Measurements from ENCODE around the gene CEP44. TPM values are rescaled to one million over a fixed set of nuclear protein-coding genes. Genes with fewer than 3 reads are reported as not detected.

The CEP44 gene
- total and polyA plus RNA-seq, 12 donors = 3.9 to 16.1 (median 12.4) TPM

GRCh38 chr4:174314770-174315169 is 31.1 kb downstream of the CEP44 start:
- H3K27me3 ChIP-seq = no peaks in the 10 kb centered on the region
- H3K36me3 ChIP-seq = peaks cover 0 to 85% (median 6%) of the 10 kb centered on the region in 9 donors
- intact Hi-C loops (cut with DNase I) = loop anchor here in 7 of 10 donors (5.0 to 10.0 kb wide), 5 partner anchors 80 to 1000 kb away; no protein-coding TSS in a partner anchor
- no peak overlapping the region for H3K4me3 ChIP-seq
- H3K27ac ChIP-seq = peak overlapping the region in 1 of 10 donors; percentile 28
- ATAC-seq (peak in 1 of 8 donors; percentile 25), DNase-seq (no peak)
- no peaks in the 10 kb centered on the region for H3K4me1 ChIP-seq
- no peaks in the 10 kb centered on the region for H3K9me3 ChIP-seq
- no peak for TF ChIP-seq CTCF (IDR thresholded peaks at IDR 0.05)
- WGBS, 2 donors = 86 to 89% methylated on average over 3 of the region's 3 CpGs

- no peak overlapping the region for H3K27ac ChIP-seq
- intact Hi-C loops (cut with DNase I) = loop anchor here in 7 of 10 donors (5.0 to 10.0 kb wide), 5 partner anchors 82 to 1002 kb away; no protein-coding TSS in a partner anchor
- TF ChIP-seq CTCF (IDR thresholded peaks at IDR 0.05) = no peak
These were observed 32.8 kb downstream of the CEP44 start for GRCh38 chr4:174316546-174316945.

GRCh38 chr4:174316954-174317353 is 33.2 kb downstream of the CEP44 start:
- intact Hi-C loops (cut with DNase I) = loop anchor here in 7 of 10 donors (5.0 to 10.0 kb wide), 5 partner anchors 82 to 1002 kb away; no protein-coding TSS in a partner anchor
- ATAC-seq = no peak

More at GRCh38 chr4:174316546-174316945, 32.8 kb downstream of the CEP44 start:
- H3K36me3 ChIP-seq = peaks cover 0 to 73% (median 3%) of the 10 kb centered on the region in 9 donors
- ATAC-seq (no peak), DNase-seq (no peak)
- no peak overlapping the region for H3K4me3 ChIP-seq
- no peaks in the 10 kb centered on the region for H3K27me3 ChIP-seq
- H3K9me3 ChIP-seq = no peaks in the 10 kb centered on the region
- H3K4me1 ChIP-seq = no peaks in the 10 kb centered on the region
- 83 to 91% methylated on average over 1 of the region's 1 CpG for WGBS, 2 donors

GRCh38 chr4:174317531-174317930 is 33.8 kb downstream of the CEP44 start:
- Histone ChIP-seq H3K27ac (no peak overlapping the region), H3K4me1 (no peaks in the 10 kb centered on the region), H3K27me3 (no peaks in the 10 kb centered on the region), H3K4me3 (no peak overlapping the region), H3K36me3 (peaks cover 0 to 63% (median 0%) of the 10 kb centered on the region in 9 donors), H3K9me3 (no peaks in the 10 kb centered on the region)
- DNase-seq (no peak), ATAC-seq (no peak)
- intact Hi-C loops (cut with DNase I) = loop anchor here in 7 of 10 donors (5.0 to 10.0 kb wide), 5 partner anchors 83 to 1003 kb away; no protein-coding TSS in a partner anchor
- TF ChIP-seq CTCF (IDR thresholded peaks at IDR 0.05) = no peak

More at GRCh38 chr4:174316954-174317353, 33.2 kb downstream of the CEP44 start:
- TF ChIP-seq CTCF (IDR thresholded peaks at IDR 0.05) = no peak
- no peak overlapping the region for H3K27ac ChIP-seq
- no peaks in the 10 kb centered on the region for H3K27me3 ChIP-seq
- H3K4me3 ChIP-seq = no peak overlapping the region
- peaks cover 0 to 69% (median 0%) of the 10 kb centered on the region in 9 donors for H3K36me3 ChIP-seq
- H3K9me3 ChIP-seq = no peaks in the 10 kb centered on the region
- H3K4me1 ChIP-seq = no peaks in the 10 kb centered on the region
- no peak for DNase-seq
- 66 to 67% methylated on average over 2 of the region's 2 CpGs for WGBS, 2 donors
